Gastrocnemius medialis (tissue), 4 donors: ENCODE measurements around the gene TMEM139.

Source experiments
- CTCF ChIP-seq, 5 experiments: fragments of 450-650 bp in 3 of 5; fragments of 200-600 bp in 2 of 5; sonication (generic) in 2 of 5; IDR thresholded peaks in 4 of 5; conservative IDR thresholded peaks in 1 of 5; 1 replicate in 4 of 5; 2 replicates in 1 of 5; pipeline ENCODE4 v1.5.1; 2016 to 2019; ENCODE audit warnings: antibody characterized with exemption in 5 of 5, mild to moderate bottlenecking in 3 of 5, moderate library complexity in 3 of 5
- POLR2A ChIP-seq, 2 donors: fragments of 450-650 bp; IDR thresholded peaks; one replicate each; pipeline ENCODE4 v1.6.1; 2017; ENCODE audit warnings: antibody characterized with exemption in 2 of 2, mild to moderate bottlenecking in 2 of 2, moderate library complexity in 2 of 2

- TF ChIP-seq CTCF (IDR thresholded peaks at IDR 0.05 in 4 of 5, conservative IDR thresholded peaks at IDR 0.05 in 1 of 5) (no peak), POLR2A (IDR thresholded peaks at IDR 0.05) (no peak)
Measured at GRCh38 chr7:143284591-143285469, at the start of gene TMEM139.
